OCI-M2 (cell line): ENCODE measurements around the gene B3GNT2.

Experiments used
- DNase-seq: peaks from one replicate; lab custom pipeline; 2025; ENCODE audit not compliant: unreplicated experiment; lab: John Stamatoyannopoulos, UW

B3GNT2 gene

GRCh38 chr2:62204998-62205496 lies 9.1 kb downstream of the B3GNT2 start:
- DNase-seq: no peak

DNA sequence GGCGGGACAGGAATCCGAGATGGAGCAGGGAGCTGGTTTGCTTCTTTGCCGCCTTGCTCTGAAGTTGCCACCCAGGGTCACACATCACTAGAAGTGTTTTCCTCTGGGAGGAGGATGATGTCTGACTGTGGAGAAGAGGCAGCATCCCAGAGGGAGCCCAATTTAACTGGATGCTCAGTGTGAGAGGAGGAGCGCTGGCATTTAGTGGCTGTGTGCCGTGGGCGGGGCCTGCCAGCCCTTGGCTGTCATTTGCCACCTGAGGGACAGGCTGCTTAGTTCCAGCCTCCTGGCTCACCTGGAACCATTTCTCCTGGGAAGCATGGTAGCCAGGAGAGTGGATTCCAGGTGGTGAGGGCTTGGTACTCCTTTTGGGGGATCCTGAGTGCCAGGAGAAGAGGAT lies 9.6 kb downstream of the B3GNT2 start:
- DNase-seq: no peak

DNA sequence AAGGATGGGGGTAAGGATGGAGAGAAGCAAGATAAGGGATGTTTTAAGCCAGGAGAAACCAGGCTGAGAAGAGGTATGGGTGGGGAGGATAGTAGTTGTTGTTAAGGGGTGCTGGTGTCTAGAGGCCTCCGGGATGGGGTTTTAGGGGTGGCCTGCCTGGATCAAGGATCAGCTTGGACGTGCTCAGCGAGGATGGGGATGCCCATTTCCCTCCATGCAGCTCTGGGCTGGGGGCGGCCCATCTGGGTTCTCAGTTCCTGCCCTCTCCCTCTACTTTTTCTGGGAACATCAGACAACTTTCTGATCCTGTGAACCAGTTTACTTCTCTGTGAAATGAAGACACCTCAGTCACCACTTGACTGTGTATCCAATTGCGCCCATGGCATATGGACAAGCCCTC lies 10.1 kb downstream of the B3GNT2 start:
- no peak for DNase-seq

GRCh38 chr2:62207491-62207890 lies 11.6 kb downstream of the B3GNT2 start:
- no peak for DNase-seq

- no peak for DNase-seq
These were observed 12.3 kb downstream of the B3GNT2 start for GRCh38 chr2:62208074-62208757.

DNA sequence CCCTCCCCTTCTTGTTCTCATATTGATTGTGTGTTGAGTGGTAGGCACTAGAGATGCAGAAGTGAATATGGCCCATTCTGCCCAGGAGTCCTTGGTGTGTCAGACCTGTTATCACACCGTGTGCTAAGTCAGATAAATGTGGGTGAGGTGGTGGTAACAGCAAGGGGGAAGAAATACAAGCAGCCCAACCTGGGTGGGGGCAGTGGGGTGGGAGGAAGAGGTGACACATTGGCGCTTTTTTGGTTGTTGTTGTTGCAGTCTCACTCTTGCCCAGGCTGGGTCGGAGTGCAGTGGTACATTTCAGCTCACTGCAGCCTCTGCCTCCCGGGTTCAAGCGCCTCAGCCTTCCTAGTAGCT lies 12.8 kb downstream of the B3GNT2 start:
- no peak for DNase-seq

- DNase-seq: no peak
These were observed 13.6 kb downstream of the B3GNT2 start for GRCh38 chr2:62209427-62209991.

GRCh38 chr2:62215306-62216064 lies 19.6 kb downstream of the B3GNT2 start:
- DNase-seq: no peak

DNA sequence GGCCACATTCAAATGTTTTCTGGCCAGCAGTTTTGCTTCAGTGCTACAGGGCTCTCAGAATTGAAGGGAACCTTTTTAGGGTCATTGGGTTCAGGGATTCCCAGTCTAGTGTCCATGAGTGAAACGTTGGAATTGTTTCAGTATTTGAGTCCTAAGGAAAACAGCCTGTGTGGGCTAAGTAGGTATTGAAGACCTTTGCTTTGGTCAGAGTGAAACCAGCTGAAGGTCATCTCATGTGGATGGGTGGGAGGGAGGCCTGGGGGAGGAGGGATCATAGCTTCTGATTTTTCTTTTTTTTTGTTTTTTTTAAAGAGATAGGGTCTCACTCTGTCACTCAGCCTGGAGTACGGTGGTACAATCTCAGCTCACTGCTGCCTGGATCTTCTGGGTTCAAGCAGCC lies 20.2 kb downstream of the B3GNT2 start:
- DNase-seq: no peak

DNA sequence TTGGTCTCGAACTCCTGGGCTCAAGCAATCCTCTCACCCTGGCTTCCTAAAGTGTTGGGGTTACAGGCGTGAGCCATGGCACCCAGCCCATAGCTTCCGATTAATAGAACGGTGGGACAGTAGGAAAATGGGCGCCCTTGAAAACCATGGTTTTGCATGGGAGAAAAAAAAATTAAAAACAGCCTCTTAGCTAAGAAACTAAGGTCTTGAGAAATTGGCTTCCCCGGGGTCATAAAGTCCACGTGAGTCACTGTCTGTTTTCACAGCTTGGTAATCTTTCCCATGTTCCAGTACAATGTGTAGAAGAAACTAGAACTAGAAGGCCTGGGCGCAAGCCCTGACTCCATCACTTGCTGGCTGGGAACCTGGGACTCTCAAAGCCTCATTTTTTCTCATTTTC lies 20.7 kb downstream of the B3GNT2 start:
- no peak for DNase-seq

DNA sequence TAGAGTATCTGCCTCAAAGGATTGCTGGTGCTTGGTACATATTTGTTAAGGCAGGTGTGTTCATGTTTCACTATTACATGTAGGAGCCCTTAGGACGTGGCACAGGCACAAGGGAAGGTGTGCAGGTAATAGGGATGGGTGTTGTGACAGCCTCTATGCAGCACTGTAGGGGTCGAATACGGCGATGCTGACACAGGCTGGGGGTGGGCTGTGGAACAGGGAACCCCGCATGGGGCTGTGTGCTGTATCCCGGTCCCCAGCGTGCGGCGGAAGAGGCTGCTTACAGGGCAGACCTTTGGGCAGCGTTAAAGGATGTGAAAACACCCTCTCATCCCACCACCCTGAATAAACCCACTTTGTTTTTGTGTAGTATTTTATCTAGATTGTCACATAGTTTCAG lies 21.5 kb downstream of the B3GNT2 start:
- no peak for DNase-seq

- no peak for DNase-seq
These were observed 22.1 kb downstream of the B3GNT2 start for GRCh38 chr2:62217970-62218369.

DNA sequence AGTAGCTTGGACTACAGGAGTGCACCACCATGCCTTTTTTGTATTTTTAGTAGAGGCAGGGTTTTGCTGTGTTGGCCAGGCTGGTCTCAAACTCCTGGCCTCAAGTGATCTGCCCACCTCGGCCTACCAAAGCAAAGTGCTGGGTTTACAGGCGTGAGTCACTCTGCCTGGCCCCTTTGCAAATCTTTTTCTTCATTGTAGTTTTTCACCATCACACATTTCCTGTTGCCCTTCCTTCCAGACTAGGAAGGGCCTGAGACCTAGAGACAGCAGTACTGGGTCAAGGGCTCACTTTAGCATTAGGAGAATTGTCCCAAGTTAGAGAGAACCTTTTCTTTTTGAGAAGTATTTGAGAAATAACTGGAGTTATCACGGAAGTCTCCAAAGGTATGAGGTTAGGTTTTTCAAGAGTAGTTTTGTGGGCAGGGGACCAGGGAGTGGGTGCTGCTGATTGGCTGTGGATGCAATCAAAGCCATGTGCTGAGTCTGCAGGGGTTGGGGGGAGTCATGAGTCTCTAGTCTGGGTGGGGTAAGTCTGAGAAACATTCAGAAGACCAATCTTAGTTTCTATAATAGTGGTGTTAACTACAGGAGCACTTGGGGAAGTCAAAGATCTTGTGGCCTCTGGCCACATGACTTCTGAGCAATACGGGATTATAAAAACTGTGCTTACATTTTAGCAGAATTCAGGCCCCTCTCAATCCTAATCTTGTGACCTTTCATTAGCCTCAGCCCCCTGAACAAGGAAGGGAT lies 23.7 kb downstream of the B3GNT2 start:
- no peak for DNase-seq

DNA sequence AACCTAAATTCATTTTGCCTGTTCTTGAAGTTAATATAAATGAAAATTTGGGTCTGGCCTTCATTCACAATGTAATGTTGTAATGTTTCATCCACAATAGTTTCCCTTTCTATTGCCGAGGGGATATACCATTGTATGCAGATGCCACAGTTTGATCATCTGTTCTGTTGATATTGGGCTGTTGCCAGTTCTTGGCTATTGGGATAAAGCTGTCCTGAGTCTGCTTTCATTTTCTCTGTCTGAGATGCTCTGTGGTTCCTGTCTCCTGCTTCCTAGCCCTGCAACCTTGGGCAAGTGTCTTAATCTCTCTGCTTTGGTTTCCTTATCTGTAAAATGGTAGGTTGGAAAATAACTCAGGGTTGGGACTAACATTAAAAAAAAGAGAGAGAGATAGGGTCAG lies 25.2 kb downstream of the B3GNT2 start:
- no peak for DNase-seq

DNA sequence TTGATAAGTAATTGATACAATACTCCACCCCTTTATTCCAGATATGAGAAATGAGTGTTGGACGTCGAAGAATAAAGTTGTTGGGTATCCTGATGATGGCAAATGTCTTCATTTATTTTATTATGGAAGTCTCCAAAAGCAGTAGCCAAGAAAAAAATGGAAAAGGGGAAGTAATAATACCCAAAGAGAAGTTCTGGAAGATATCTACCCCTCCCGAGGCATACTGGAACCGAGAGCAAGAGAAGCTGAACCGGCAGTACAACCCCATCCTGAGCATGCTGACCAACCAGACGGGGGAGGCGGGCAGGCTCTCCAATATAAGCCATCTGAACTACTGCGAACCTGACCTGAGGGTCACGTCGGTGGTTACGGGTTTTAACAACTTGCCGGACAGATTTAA lies 26.3 kb downstream of the B3GNT2 start:
- DNase-seq: no peak

- DNase-seq: no peak
These were observed 26.8 kb downstream of the B3GNT2 start for GRCh38 chr2:62222674-62223073.

GRCh38 chr2:62224976-62225375 lies 29.1 kb downstream of the B3GNT2 start:
- DNase-seq: no peak

DNA sequence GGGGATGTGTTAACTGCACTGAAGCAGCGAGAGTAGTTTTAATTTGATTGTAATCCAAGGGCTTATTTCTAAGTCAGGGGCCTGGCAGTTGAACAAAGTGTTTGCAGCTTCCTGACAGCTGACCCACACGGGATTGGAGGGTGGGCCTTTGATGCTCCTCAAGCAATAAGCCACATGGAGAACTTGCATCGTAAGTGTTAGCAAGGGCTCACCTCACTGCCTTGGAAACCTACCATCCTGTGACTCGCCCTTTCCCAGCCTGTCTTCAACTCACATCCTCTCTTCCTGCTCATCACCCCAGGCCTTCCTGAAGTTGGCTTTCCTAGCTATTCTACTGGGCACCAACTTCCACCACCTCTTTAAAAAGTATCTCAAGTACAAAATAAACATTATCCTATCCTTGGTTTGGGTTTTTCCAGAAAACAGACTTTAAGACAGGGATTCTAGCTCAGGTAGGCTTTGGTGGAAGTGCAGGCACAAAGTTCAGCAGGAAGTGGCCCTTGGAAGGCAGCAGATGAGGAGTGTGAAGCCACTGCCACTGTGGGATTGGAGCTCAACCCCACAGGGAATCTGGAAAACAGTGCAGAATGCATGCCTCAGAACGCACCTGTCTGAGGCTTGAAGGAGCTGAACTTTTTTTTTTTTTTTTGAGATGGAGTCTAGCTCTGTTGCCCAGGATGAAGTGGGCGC lies 31.6 kb downstream of the B3GNT2 start:
- DNase-seq: no peak

DNA sequence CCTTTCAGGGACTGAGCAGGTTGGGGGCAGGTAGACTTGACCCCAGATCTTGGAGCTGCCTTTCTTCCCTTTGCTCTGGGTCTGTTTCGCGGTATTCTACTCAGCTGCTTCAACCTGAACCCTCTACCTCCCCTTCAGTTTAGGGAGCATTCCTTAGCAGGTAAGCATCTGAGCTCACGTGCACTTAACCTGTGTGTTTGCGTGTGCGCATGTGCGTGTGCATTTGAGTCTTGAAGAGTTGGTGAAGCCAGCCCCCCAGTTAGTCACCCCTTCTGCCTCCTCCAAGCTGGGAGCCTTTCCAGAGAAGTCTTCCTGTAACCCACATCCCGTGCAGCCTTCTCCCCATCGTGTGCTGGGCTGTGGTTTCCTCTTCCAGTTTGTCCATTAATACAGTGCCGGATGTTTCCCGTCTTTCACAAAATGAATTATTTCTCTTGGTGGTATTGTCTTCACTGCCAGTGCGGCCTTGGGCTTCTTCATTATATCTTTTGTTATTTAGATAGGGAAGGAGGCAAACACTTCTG lies 33.2 kb downstream of the B3GNT2 start:
- DNase-seq: no peak

- DNase-seq: no peak
These were observed 35.6 kb downstream of the B3GNT2 start for GRCh38 chr2:62231541-62231940.
